ENCODE measurements around the gene UNC5C.
A peak's percentile ranks its signal among the peaks of the same experiment; 100 is the strongest.
"Not testable (repeated sequence)": the region's sequence is repeated elsewhere in the genome, so short reads cannot be mapped to it uniquely, and the experiment has no call there.

Gene UNC5C

GRCh38 chr4:95158045-95158444, 390.7 kb downstream of the UNC5C start:
- Histone ChIP-seq H3K4me3 (ENCODE audit: low read length) (no peak overlapping the region), H3K27me3 (ENCODE audit: control insufficient read depth, insufficient read depth, low read length) (no peaks in the 10 kb centered on the region), H3K9ac (ENCODE audit: low read depth, low read length) (no peak overlapping the region), H3K36me3 (ENCODE audit: insufficient read depth, low read length) (no peaks in the 10 kb centered on the region), H3K9me3 (replicated peaks; ENCODE audit: low read length) (no peaks in the 10 kb centered on the region), H3K4me1 (ENCODE audit: control insufficient read depth, insufficient read depth, low read length) (peaks cover 5% of the 10 kb centered on the region), H3K4me2 (ENCODE audit: low read length) (no peak overlapping the region)

GRCh38 chr4:95157596-95157995, 391.2 kb downstream of the UNC5C start:
- H3K36me3 ChIP-seq (ENCODE audit: insufficient read depth, low read length) = no peaks in the 10 kb centered on the region
- no peak overlapping the region for H3K9ac ChIP-seq (ENCODE audit: low read depth, low read length)
- H3K4me3 ChIP-seq (ENCODE audit: low read length) = no peak overlapping the region
- H3K4me1 ChIP-seq (ENCODE audit: control insufficient read depth, insufficient read depth, low read length) = peaks cover 5% of the 10 kb centered on the region
- H3K9me3 ChIP-seq (replicated peaks; ENCODE audit: low read length) = no peaks in the 10 kb centered on the region
- no peak overlapping the region for H3K4me2 ChIP-seq (ENCODE audit: low read length)
- no peaks in the 10 kb centered on the region for H3K27me3 ChIP-seq (ENCODE audit: control insufficient read depth, insufficient read depth, low read length)

- Histone ChIP-seq H3K9me3 (replicated peaks; ENCODE audit: low read length) (no peaks in the 10 kb centered on the region), H3K4me1 (ENCODE audit: control insufficient read depth, insufficient read depth, low read length) (peaks cover 5% of the 10 kb centered on the region), H3K36me3 (ENCODE audit: insufficient read depth, low read length) (no peaks in the 10 kb centered on the region), H3K4me2 (ENCODE audit: low read length) (peak overlapping the region; percentile 26), H3K27me3 (ENCODE audit: control insufficient read depth, insufficient read depth, low read length) (no peaks in the 10 kb centered on the region), H3K4me3 (ENCODE audit: low read length) (no peak overlapping the region), H3K9ac (ENCODE audit: low read depth, low read length) (no peak overlapping the region)
Observed at GRCh38 chr4:95156452-95156765, 392.4 kb downstream of the UNC5C start.

GRCh38 chr4:95155759-95156451, 392.9 kb downstream of the UNC5C start:
- Histone ChIP-seq H3K9me3 (replicated peaks; ENCODE audit: low read length) (no peaks in the 10 kb centered on the region), H3K9ac (ENCODE audit: low read depth, low read length) (no peak overlapping the region), H3K4me2 (ENCODE audit: low read length) (peak overlapping the region; percentile 47), H3K36me3 (ENCODE audit: insufficient read depth, low read length) (no peaks in the 10 kb centered on the region), H3K4me1 (ENCODE audit: control insufficient read depth, insufficient read depth, low read length) (peaks cover 5% of the 10 kb centered on the region), H3K4me3 (ENCODE audit: low read length) (no peak overlapping the region), H3K27me3 (ENCODE audit: control insufficient read depth, insufficient read depth, low read length) (no peaks in the 10 kb centered on the region)

GRCh38 chr4:95153182-95153581, 395.6 kb downstream of the UNC5C start:
- Histone ChIP-seq H3K36me3 (ENCODE audit: insufficient read depth, low read length) (no peaks in the 10 kb centered on the region), H3K4me2 (ENCODE audit: low read length) (no peak overlapping the region), H3K9me3 (replicated peaks; ENCODE audit: low read length) (no peaks in the 10 kb centered on the region), H3K4me1 (ENCODE audit: control insufficient read depth, insufficient read depth, low read length) (peaks cover 5% of the 10 kb centered on the region), H3K9ac (ENCODE audit: low read depth, low read length) (no peak overlapping the region), H3K4me3 (ENCODE audit: low read length) (no peak overlapping the region), H3K27me3 (ENCODE audit: control insufficient read depth, insufficient read depth, low read length) (no peaks in the 10 kb centered on the region)

GRCh38 chr4:95151255-95151654, 397.5 kb downstream of the UNC5C start:
- H3K4me1 ChIP-seq (ENCODE audit: control insufficient read depth, insufficient read depth, low read length) = peaks cover 5% of the 10 kb centered on the region
- H3K36me3 ChIP-seq (ENCODE audit: insufficient read depth, low read length) = no peaks in the 10 kb centered on the region
- H3K4me3 ChIP-seq (ENCODE audit: low read length) = no peak overlapping the region
- no peak overlapping the region for H3K4me2 ChIP-seq (ENCODE audit: low read length)
- H3K9ac ChIP-seq (ENCODE audit: low read depth, low read length) = no peak overlapping the region
- no peaks in the 10 kb centered on the region for H3K27me3 ChIP-seq (ENCODE audit: control insufficient read depth, insufficient read depth, low read length)
- no peaks in the 10 kb centered on the region for H3K9me3 ChIP-seq (replicated peaks; ENCODE audit: low read length)

GRCh38 chr4:95142932-95143331, 405.8 kb downstream of the UNC5C start:
- no peaks in the 10 kb centered on the region for H3K9me3 ChIP-seq (replicated peaks; ENCODE audit: low read length)
- no peak overlapping the region for H3K9ac ChIP-seq (ENCODE audit: low read depth, low read length)
- H3K36me3 ChIP-seq (ENCODE audit: insufficient read depth, low read length) = no peaks in the 10 kb centered on the region
- H3K4me1 ChIP-seq (ENCODE audit: control insufficient read depth, insufficient read depth, low read length) = no peaks in the 10 kb centered on the region
- H3K4me3 ChIP-seq (ENCODE audit: low read length) = no peak overlapping the region
- H3K4me2 ChIP-seq (ENCODE audit: low read length) = no peak overlapping the region
- H3K27me3 ChIP-seq (ENCODE audit: control insufficient read depth, insufficient read depth, low read length) = no peaks in the 10 kb centered on the region

- no peaks in the 10 kb centered on the region for H3K9me3 ChIP-seq (replicated peaks; ENCODE audit: low read length)
- H3K4me2 ChIP-seq (ENCODE audit: low read length) = no peak overlapping the region
- H3K4me3 ChIP-seq (ENCODE audit: low read length) = no peak overlapping the region
- H3K9ac ChIP-seq (ENCODE audit: low read depth, low read length) = no peak overlapping the region
- H3K36me3 ChIP-seq (ENCODE audit: insufficient read depth, low read length) = no peaks in the 10 kb centered on the region
- H3K4me1 ChIP-seq (ENCODE audit: control insufficient read depth, insufficient read depth, low read length) = no peaks in the 10 kb centered on the region
- H3K27me3 ChIP-seq (ENCODE audit: control insufficient read depth, insufficient read depth, low read length) = no peaks in the 10 kb centered on the region
Observed at GRCh38 chr4:95141361-95141760, 407.4 kb downstream of the UNC5C start.

- not testable (repeated sequence) for H3K4me1 ChIP-seq (ENCODE audit: control insufficient read depth, insufficient read depth, low read length); H3K9me3 ChIP-seq (replicated peaks; ENCODE audit: low read length); H3K9ac ChIP-seq (ENCODE audit: low read depth, low read length); H3K36me3 ChIP-seq (ENCODE audit: insufficient read depth, low read length); H3K27me3 ChIP-seq (ENCODE audit: control insufficient read depth, insufficient read depth, low read length); H3K4me3 ChIP-seq (ENCODE audit: low read length); H3K4me2 ChIP-seq (ENCODE audit: low read length)
Observed at GRCh38 chr4:95139424-95139823, 409.3 kb downstream of the UNC5C start.

GRCh38 chr4:95134016-95134415, 414.8 kb downstream of the UNC5C start:
- H3K4me2 ChIP-seq (ENCODE audit: low read length); H3K4me3 ChIP-seq (ENCODE audit: low read length); H3K36me3 ChIP-seq (ENCODE audit: insufficient read depth, low read length); H3K9ac ChIP-seq (ENCODE audit: low read depth, low read length); H3K9me3 ChIP-seq (replicated peaks; ENCODE audit: low read length); H3K27me3 ChIP-seq (ENCODE audit: control insufficient read depth, insufficient read depth, low read length): not testable (repeated sequence)
- H3K4me1 ChIP-seq (ENCODE audit: control insufficient read depth, insufficient read depth, low read length) = peaks cover 21% of the 10 kb centered on the region

GRCh38 chr4:95129821-95130311, 418.9 kb downstream of the UNC5C start:
- Histone ChIP-seq H3K27me3 (ENCODE audit: control insufficient read depth, insufficient read depth, low read length) (no peaks in the 10 kb centered on the region), H3K4me3 (ENCODE audit: low read length) (peak overlapping the region; percentile 53), H3K36me3 (ENCODE audit: insufficient read depth, low read length) (no peaks in the 10 kb centered on the region), H3K9ac (ENCODE audit: low read depth, low read length) (peak overlapping the region; percentile 45), H3K4me1 (ENCODE audit: control insufficient read depth, insufficient read depth, low read length) (peaks cover 23% of the 10 kb centered on the region), H3K9me3 (replicated peaks; ENCODE audit: low read length) (no peaks in the 10 kb centered on the region), H3K4me2 (ENCODE audit: low read length) (peak overlapping the region; percentile 77)

- H3K27me3 ChIP-seq (ENCODE audit: control insufficient read depth, insufficient read depth, low read length) = no peaks in the 10 kb centered on the region
- H3K4me2 ChIP-seq (ENCODE audit: low read length) = peak overlapping the region; percentile 77
- no peaks in the 10 kb centered on the region for H3K36me3 ChIP-seq (ENCODE audit: insufficient read depth, low read length)
- H3K9me3 ChIP-seq (replicated peaks; ENCODE audit: low read length) = no peaks in the 10 kb centered on the region
- H3K9ac ChIP-seq (ENCODE audit: low read depth, low read length) = no peak overlapping the region
- peaks cover 23% of the 10 kb centered on the region for H3K4me1 ChIP-seq (ENCODE audit: control insufficient read depth, insufficient read depth, low read length)
- H3K4me3 ChIP-seq (ENCODE audit: low read length) = no peak overlapping the region
Observed at GRCh38 chr4:95129031-95129430, 419.7 kb downstream of the UNC5C start.
